Activated CD8-positive, alpha-beta T cell treated with anti-CD3 and anti-CD28 coated beads for 36 hours (primary cell): ENCODE data around the gene NEURL1. TPM values are rescaled to one million over a fixed set of nuclear protein-coding genes. Genes with fewer than 3 reads are reported as not detected.

Experiments
- ATAC-seq: fragments of 200-7000 bp; cut with Tn5 transposase; one replicate; pipeline ENCODE4 v1.10.0; 2021; ENCODE audit warnings: mild to moderate bottlenecking, moderate library complexity
- CTCF ChIA-PET: fragments of 350-600 bp; sonication (Branson Sonifier 250); formaldehyde crosslinking; loops from one replicate; lab custom pipeline; 2021; ENCODE audit warnings: antibody characterized with exemption; lab: Charles Lee
- POLR2A ChIA-PET: fragments of 350-600 bp; sonication (Branson Sonifier 250); formaldehyde crosslinking; loops from one replicate; lab custom pipeline; 2021; ENCODE audit warnings: antibody characterized with exemption; lab: Charles Lee
- DNase-seq: peaks from one replicate; pipeline ENCODE4 v3.0.0-alpha.2; 2020
- H3K27ac Mint-ChIP-seq: one replicate; pipeline ENCODE4 v1.8.0; 2021; ENCODE audit warnings: mild to moderate bottlenecking, mixed read lengths
- H3K27me3 Mint-ChIP-seq: one replicate; pipeline ENCODE4 v1.8.0; 2021; ENCODE audit warnings: mixed read lengths
- H3K36me3 Mint-ChIP-seq: one replicate; pipeline ENCODE4 v1.8.0; 2021; ENCODE audit warnings: low read depth, mixed read lengths
- H3K4me1 Mint-ChIP-seq: one replicate; pipeline ENCODE4 v1.8.0; 2021; ENCODE audit warnings: low read depth, mixed read lengths
- H3K4me3 Mint-ChIP-seq: one replicate; pipeline ENCODE4 v1.8.0; 2021; ENCODE audit warnings: mild to moderate bottlenecking, moderate library complexity, mixed read lengths
- H3K9me3 Mint-ChIP-seq: one replicate; pipeline ENCODE4 v1.8.0; 2021; ENCODE audit warnings: mixed read lengths
- CTCF ChIP-seq: fragments of 200-600 bp; IDR thresholded peaks from one replicate; pipeline ENCODE4 v1.8.0; 2022; ENCODE audit warnings: antibody characterized with exemption, mild to moderate bottlenecking
- intact Hi-C: fragments of 100-400 bp; cut with micrococcal nuclease; formaldehyde crosslinking; loops from one replicate; pipeline ENCODE4 v1.10.0; 2022
- total RNA-seq, 2 experiments: library from RNA; stranded (reverse); gene quantifications; one replicate each; pipeline ENCODE4 v1.2.3, GENCODE V29; 2021

NEURL1 gene
- total RNA-seq, 2 experiments from 2014 or later, result 1.7 to 1.9 TPM

DNA sequence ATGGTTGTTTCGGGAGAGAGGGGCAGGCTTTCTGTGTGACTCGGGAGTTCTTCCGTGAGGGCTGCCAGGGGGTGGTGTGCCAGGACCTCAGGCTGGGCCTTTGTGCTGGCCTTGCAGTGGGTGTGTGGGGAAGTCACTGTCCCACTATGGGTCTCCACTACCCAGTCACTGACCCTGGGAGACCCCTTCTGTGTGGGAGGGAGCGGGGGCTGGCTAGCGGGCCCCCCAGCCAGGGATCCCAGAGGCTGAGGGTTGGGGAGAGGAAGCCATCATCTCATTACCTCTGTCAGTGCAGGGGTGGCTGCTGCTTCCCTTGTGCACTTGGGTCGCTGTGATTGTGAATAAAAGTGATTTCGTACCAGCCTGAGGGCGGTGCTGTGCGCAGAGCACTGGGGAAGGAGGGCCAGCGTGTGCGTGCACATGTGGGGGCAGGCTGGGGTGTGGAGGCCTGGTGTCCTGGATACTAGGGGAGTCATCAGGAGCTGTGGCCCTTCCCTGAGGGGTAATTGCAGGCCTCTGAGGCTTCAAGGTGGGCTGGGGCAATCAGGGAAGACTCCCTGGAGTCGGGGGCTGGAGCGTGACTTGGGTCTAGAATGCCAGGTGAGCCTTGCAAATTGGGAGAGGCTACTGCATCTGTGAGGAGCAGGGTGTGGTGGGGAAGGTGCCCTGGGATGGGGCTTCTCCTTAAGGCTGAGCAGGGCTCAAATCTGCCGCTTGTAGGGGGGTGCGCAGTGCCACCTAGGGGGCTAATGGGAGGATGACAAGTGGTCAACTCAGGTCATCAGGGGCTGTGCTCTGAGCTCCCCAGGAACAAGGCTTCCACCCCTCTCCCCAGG, 98.9 kb downstream of the NEURL1 start:
- H3K4me3 Mint-ChIP-seq, result no peak overlapping the region
- ChIA-PET CTCF (interaction anchor here (0.6 to 7.7 kb wide), 36 partner anchors 8 to 141 kb away, joined by 3 to 56 read pairs (median 3); partner anchors contain the start of gene CALHM2), POLR2A (interaction anchor here (0.6 to 1.6 kb wide), 3 partner anchors 8 to 527 kb away, joined by 3 to 5 read pairs (median 4); no protein-coding TSS in a partner anchor)
- TF ChIP-seq CTCF, result peak; percentile 66
- DNase-seq (peak; percentile 73), ATAC-seq (peak; percentile 91)
- H3K27me3 Mint-ChIP-seq, result no peaks in the 10 kb centered on the region
- intact Hi-C loops, result no loop called here
- H3K27ac Mint-ChIP-seq, result no peak overlapping the region
- H3K4me1 Mint-ChIP-seq, result no peaks in the 10 kb centered on the region
- no peaks in the 10 kb centered on the region for H3K36me3 Mint-ChIP-seq
- no peaks in the 10 kb centered on the region for H3K9me3 Mint-ChIP-seq

- DNase-seq (no peak), ATAC-seq (no peak)
- CTCF ChIA-PET, result interaction anchor here (0.6 to 7.7 kb wide), 33 partner anchors 8 to 141 kb away, joined by 3 to 56 read pairs (median 3); partner anchors contain the start of gene CALHM2
- no peak for TF ChIP-seq CTCF
- Mint-ChIP-seq H3K36me3 (no peaks in the 10 kb centered on the region), H3K9me3 (no peaks in the 10 kb centered on the region), H3K27me3 (no peaks in the 10 kb centered on the region), H3K27ac (no peak overlapping the region), H3K4me3 (no peak overlapping the region), H3K4me1 (no peaks in the 10 kb centered on the region)
- POLR2A ChIA-PET, result interaction anchor here (0.6 to 1.6 kb wide), 3 partner anchors 9 to 526 kb away, joined by 3 to 5 read pairs (median 4); no protein-coding TSS in a partner anchor
- intact Hi-C loops, result no loop called here
These were observed 99.6 kb downstream of the NEURL1 start for GRCh38 chr10:103593022-103593570.

DNA sequence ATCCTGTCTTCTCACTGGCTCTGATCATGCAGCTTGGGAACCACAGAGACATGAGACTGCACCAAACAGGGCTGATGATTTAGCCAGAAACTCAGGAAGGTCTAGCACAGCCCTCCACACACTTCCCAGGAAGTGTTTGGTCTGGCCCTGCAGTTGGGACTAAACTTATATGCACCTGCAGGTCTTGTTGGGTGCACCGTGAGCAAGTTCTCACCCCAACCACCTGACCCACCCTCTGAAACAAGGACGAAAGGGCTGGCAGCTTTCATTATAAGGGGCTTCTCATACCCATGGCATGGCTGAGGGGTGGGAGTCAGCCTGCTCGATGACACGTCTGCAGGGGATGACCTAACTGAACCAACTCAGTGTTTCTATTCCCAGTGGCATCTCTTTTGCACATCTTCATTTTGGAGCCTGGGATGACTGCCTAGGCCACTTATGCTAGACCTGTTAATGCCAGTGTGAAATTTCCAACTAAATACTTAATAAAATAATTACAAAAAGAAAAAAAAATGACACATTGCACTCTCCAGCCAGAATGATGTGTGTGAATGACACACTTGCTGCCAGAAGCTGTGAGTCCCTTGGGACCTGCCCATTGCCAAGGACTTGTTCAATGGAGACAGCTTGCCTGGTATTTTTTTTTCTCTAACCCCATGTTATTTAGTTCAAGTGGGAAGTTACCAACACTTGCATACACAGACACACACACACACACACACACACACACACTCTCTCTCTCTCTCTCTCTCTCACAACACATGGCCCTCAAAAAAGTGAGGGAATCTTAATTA, 102.6 kb downstream of the NEURL1 start:
- H3K9me3 Mint-ChIP-seq, result no peaks in the 10 kb centered on the region
- CTCF ChIA-PET, result interaction anchor here (1.4 to 7.7 kb wide), 3 partner anchors 19 to 90 kb away, joined by 3 to 56 read pairs (median 15); no protein-coding TSS in a partner anchor
- H3K27ac Mint-ChIP-seq, result no peak overlapping the region
- no peaks in the 10 kb centered on the region for H3K36me3 Mint-ChIP-seq
- POLR2A ChIA-PET, result interaction anchor here (0.7 kb wide), 1 partner anchor 71 kb away, joined by 3 read pairs; no protein-coding TSS in a partner anchor
- intact Hi-C loops, result no loop called here
- H3K4me1 Mint-ChIP-seq, result no peaks in the 10 kb centered on the region
- DNase-seq (no peak), ATAC-seq (no peak)
- no peak overlapping the region for H3K4me3 Mint-ChIP-seq
- H3K27me3 Mint-ChIP-seq, result no peaks in the 10 kb centered on the region
- no peak for TF ChIP-seq CTCF

DNA sequence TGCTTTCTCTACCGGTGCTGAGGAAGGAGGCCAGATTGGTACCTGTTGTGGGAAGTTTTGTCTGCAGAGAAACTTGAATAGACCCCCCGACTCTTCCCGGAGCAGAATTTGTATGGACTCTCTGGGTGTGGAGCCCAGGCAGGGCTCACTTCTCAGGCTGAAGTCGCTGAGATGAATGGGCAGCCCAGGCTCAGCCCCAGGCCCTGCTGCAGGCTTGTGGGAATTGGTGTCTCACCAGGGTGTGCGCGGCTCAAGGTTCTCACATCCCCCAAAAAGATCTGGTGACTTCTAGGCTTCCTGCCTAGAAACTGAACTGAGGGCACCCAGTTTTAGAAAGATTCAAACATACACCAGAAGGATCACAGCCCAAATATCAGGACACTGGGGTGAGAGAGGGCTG, 103.5 kb downstream of the NEURL1 start:
- Mint-ChIP-seq H3K4me3 (no peak overlapping the region), H3K4me1 (no peaks in the 10 kb centered on the region), H3K27ac (no peak overlapping the region), H3K36me3 (no peaks in the 10 kb centered on the region), H3K27me3 (no peaks in the 10 kb centered on the region), H3K9me3 (no peaks in the 10 kb centered on the region)
- CTCF ChIA-PET, result interaction anchor here (1.4 to 7.7 kb wide), 3 partner anchors 20 to 90 kb away, joined by 3 to 56 read pairs (median 15); no protein-coding TSS in a partner anchor
- intact Hi-C loops, result no loop called here
- no peak for TF ChIP-seq CTCF
- POLR2A ChIA-PET, result interaction anchor here (0.7 kb wide), 1 partner anchor 70 kb away, joined by 3 read pairs; no protein-coding TSS in a partner anchor
- no peak for DNase-seq
- ATAC-seq, result no peak
